ENCODE measurements around the gene SSPN.

Gene SSPN

DNA sequence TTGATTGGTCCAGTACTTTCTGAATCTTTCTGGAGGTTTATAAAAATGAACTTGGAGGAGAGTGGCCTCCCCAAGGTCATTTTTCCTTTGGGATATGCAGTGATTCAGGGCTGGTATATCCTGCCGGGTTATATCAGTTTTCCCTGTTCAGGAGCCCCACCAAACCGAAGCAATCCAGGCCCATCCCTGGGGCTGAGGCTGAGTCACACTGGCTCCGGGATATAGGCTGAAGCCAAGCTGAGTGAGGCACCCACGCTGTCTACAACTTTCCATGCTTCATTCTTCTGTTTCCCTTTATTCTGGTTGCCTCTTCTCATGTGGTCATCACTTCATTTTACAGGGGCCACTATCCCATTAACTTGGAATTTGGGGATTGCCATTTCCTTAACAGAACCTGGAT, 3.4 kb downstream of the SSPN start:
- peaks cover 9% of the 10 kb centered on the region for H3K4me1 Mint-ChIP-seq (ENCODE audit: low read depth)
- H3K9me3 Mint-ChIP-seq, result no peaks in the 10 kb centered on the region
- H3K36me3 Mint-ChIP-seq (ENCODE audit: low read depth), result no peaks in the 10 kb centered on the region
- DNase-seq, result no peak
- no peak overlapping the region for H3K4me3 Mint-ChIP-seq
- H3K27ac Mint-ChIP-seq, result no peak overlapping the region
- H3K27me3 Mint-ChIP-seq, result peaks cover 65% of the 10 kb centered on the region

DNA sequence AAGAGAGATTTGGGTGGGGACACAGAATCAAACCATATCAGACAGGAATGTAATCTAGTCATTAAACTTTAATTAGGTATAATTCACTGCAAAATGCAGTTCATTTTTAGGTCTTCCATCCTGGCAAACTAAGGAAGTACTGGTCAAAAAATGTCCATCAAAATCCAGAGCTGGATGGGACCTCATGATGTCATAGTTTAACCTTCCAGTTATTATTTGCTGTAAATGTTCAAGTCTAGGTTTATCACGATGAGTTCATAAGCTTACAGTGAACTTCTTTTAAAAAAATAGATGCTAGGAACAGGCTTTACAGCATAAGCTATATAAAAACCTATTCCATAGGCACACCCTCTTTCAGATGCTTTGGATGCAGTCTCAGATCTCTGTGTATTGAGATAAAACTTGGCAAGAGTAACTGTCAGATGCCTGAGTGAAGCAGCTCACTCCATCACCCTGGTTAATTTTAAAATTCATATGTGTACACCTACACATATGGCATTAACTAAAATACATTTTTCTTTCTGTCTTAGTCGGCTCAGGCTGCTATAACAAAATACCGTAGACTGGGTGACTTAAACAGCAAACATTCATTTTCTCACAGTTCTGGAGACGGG, 7.9 kb downstream of the SSPN start:
- Mint-ChIP-seq H3K27ac (no peak overlapping the region), H3K36me3 (ENCODE audit: low read depth) (no peaks in the 10 kb centered on the region), H3K4me3 (no peak overlapping the region), H3K27me3 (peaks cover 38% of the 10 kb centered on the region), H3K9me3 (no peaks in the 10 kb centered on the region), H3K4me1 (ENCODE audit: low read depth) (no peaks in the 10 kb centered on the region)
- no peak for DNase-seq

DNA sequence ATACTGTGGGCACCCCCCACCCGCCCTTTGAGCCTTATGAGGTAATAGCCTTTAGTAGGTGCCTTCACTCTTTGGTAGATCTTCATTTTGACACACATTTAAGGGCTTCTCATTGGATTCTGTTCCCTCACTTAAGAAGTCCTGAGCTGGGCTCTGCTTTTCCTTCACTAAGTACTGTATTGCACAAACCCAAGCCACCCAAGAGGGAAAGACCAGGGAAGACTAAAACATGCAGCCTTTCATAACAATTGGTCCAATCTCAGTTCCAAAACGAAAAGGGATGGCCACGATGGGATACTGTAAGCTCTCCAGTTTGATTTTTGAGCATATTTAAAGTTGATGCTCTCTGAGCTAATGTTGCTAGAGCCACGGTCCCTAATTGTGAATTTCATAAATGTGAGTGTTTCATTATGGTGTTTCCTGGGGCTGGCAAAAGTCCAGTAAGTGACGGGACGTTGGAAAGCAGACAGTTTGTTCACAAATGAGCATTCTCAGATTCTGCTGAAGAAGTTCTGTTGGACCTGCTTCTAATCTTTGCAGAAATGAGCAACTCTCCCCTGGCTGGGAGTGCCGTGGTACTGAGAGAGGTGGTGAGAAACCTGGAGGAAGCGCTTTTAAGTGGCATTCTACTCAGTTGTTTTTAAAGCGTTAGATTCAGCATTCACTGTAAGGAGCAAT, 9.4 kb downstream of the SSPN start:
- Mint-ChIP-seq H3K4me3 (no peak overlapping the region), H3K9me3 (no peaks in the 10 kb centered on the region), H3K36me3 (ENCODE audit: low read depth) (no peaks in the 10 kb centered on the region), H3K4me1 (ENCODE audit: low read depth) (no peaks in the 10 kb centered on the region), H3K27me3 (peaks cover 34% of the 10 kb centered on the region), H3K27ac (no peak overlapping the region)
- DNase-seq, result no peak

DNA sequence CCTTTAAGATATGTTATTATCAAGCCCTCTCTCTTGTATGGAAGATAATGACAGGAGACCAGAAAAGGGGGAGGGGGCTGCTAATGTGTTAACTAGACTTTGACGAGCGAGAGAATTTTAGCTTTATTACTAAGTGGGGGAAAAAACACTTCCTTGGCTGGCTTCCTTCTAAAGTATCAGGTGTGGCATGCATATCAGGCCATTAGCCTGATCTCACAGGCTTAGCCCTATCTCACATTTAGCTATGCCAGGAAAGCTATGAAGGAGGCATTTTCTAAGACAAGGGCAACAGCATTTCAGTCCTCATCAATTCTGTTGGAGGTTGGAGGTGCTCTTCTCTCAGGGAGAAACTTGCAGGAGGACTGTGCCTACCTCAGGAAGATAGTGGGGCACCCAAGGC, 9.9 kb downstream of the SSPN start:
- Mint-ChIP-seq H3K4me3 (no peak overlapping the region), H3K36me3 (ENCODE audit: low read depth) (no peaks in the 10 kb centered on the region), H3K27ac (no peak overlapping the region), H3K4me1 (ENCODE audit: low read depth) (no peaks in the 10 kb centered on the region), H3K9me3 (no peaks in the 10 kb centered on the region), H3K27me3 (peaks cover 30% of the 10 kb centered on the region)
- DNase-seq, result no peak

DNA sequence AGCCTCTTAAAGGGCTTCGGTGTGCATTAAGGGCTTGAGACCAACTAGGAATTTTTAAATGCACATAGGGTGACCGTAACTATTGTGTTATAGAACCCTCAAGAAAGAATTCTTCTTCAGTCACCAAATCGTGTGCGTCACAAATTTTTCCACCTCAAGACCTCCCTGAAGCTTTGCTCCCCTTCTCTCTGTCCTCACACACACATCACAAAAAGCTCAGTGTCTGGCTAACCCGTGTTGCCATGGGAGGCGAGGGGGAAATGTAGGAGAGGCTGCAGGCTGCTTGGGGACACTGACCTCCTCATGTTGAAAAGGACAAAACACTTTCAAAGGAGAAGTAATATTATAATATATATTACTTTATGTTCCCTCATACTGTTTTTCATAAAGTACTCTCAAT, 10.6 kb downstream of the SSPN start:
- Mint-ChIP-seq H3K36me3 (ENCODE audit: low read depth) (no peaks in the 10 kb centered on the region), H3K4me3 (no peak overlapping the region), H3K9me3 (no peaks in the 10 kb centered on the region), H3K4me1 (ENCODE audit: low read depth) (no peaks in the 10 kb centered on the region), H3K27ac (no peak overlapping the region), H3K27me3 (peaks cover 30% of the 10 kb centered on the region)
- no peak for DNase-seq

DNA sequence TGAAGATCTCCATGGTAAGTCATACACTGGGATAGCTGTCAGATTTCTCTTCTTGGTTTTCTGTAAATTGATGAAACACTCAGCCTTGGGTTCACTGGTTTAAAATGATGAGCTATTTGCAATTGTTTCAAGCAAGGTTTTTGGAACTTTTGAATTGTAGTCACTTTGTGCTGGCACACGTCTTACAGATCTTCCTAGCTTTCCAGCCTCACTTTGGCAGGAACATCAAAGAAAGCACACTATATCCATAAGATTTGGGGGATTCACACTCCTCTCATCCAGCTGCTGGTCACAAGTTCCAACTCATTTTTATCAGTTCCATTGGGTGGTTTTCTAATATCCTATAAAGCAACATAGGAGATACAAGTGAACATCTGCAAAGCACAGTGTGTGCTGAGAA, 16.0 kb downstream of the SSPN start:
- Mint-ChIP-seq H3K9me3 (no peaks in the 10 kb centered on the region), H3K36me3 (ENCODE audit: low read depth) (no peaks in the 10 kb centered on the region), H3K4me3 (no peak overlapping the region), H3K27ac (no peak overlapping the region), H3K27me3 (peaks cover 36% of the 10 kb centered on the region), H3K4me1 (ENCODE audit: low read depth) (no peaks in the 10 kb centered on the region)
- no peak for DNase-seq

DNA sequence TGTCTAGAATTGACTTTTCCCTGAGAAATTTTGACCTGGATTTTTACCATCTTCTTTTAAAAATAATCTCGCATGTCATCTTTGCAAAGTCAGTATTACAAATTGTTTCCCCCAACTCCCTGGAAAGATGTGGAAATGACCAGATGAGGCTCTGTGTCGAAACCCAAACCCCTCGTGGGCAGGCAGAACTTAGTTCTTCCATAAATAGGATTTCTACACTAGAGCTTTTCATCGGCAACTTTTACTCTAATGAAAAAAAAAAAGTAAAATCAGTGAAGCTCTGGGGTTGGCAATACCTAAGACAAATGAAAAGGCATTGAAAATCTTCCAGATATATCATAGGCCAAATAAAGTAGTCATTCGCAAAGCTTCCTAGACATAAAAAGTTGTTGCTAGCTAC, 17.0 kb downstream of the SSPN start:
- Mint-ChIP-seq H3K27ac (no peak overlapping the region), H3K27me3 (peaks cover 36% of the 10 kb centered on the region), H3K9me3 (no peaks in the 10 kb centered on the region), H3K36me3 (ENCODE audit: low read depth) (no peaks in the 10 kb centered on the region), H3K4me3 (no peak overlapping the region), H3K4me1 (ENCODE audit: low read depth) (no peaks in the 10 kb centered on the region)
- no peak for DNase-seq

DNA sequence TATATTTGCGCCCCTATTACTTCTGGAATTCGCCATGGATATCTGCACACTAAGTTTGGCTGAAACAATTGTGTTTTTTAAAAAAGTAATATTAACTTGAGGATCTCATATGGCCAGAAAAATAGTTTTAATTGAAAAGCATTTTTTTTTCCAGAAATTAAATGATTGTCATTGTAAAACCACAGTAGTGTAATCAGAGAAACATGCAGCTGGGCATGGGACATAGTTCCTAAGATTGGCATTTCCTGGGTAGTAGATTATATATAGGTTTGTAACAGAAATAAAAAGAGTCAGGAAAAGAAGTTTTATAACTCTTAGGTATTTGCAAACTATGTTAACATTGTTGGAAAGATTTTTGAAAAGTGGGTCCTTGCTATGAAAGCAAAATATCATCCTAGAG, 17.6 kb downstream of the SSPN start:
- no peak overlapping the region for H3K4me3 Mint-ChIP-seq
- no peaks in the 10 kb centered on the region for H3K9me3 Mint-ChIP-seq
- H3K27me3 Mint-ChIP-seq, result peaks cover 35% of the 10 kb centered on the region
- no peaks in the 10 kb centered on the region for H3K4me1 Mint-ChIP-seq (ENCODE audit: low read depth)
- H3K27ac Mint-ChIP-seq, result no peak overlapping the region
- no peaks in the 10 kb centered on the region for H3K36me3 Mint-ChIP-seq (ENCODE audit: low read depth)
- no peak for DNase-seq

DNA sequence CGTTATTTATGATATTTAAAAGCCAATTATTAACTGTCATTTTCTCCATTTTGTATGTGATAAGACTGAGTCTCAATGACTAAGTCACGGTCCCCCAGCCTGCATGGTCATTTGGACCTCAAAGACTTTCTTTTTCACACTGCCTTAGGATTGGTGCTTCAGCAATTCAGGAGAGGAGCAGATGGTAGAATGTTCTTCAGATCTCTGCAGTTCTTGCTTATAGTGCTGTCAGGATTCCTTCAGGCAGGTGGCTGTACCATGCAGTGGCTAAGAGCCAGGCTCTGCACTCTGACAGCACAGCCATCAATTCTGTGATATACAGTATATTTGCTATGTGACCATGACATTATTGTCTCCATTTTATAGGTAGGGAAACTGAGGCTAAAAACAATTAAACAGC, 18.7 kb downstream of the SSPN start:
- no peak for DNase-seq
- Mint-ChIP-seq H3K36me3 (ENCODE audit: low read depth) (no peaks in the 10 kb centered on the region), H3K9me3 (no peaks in the 10 kb centered on the region), H3K27ac (no peak overlapping the region), H3K4me3 (no peak overlapping the region), H3K4me1 (ENCODE audit: low read depth) (no peaks in the 10 kb centered on the region), H3K27me3 (peaks cover 31% of the 10 kb centered on the region)

DNA sequence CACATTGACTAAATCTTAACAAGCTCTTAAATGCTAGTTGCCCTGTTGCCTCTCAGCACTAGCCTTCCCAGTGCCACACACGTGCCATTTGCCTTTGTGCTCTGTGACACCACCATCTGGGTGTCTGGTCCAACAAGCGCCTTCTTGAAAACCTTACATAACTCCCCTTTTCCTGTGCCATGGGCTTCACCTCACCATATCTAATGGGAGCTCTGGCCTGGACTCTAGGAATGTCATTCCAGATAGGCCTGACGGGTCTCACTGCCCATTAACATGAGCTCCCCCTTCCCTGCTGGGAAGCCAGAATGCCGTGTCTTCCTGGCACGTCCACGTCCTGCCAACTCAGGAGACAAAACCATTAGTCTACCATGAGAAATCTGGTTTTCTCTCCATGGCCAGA, 24.4 kb downstream of the SSPN start:
- no peaks in the 10 kb centered on the region for H3K36me3 Mint-ChIP-seq (ENCODE audit: low read depth)
- no peaks in the 10 kb centered on the region for H3K4me1 Mint-ChIP-seq (ENCODE audit: low read depth)
- DNase-seq, result no peak
- no peaks in the 10 kb centered on the region for H3K9me3 Mint-ChIP-seq
- peaks cover 13% of the 10 kb centered on the region for H3K27me3 Mint-ChIP-seq
- no peak overlapping the region for H3K4me3 Mint-ChIP-seq
- no peak overlapping the region for H3K27ac Mint-ChIP-seq

DNA sequence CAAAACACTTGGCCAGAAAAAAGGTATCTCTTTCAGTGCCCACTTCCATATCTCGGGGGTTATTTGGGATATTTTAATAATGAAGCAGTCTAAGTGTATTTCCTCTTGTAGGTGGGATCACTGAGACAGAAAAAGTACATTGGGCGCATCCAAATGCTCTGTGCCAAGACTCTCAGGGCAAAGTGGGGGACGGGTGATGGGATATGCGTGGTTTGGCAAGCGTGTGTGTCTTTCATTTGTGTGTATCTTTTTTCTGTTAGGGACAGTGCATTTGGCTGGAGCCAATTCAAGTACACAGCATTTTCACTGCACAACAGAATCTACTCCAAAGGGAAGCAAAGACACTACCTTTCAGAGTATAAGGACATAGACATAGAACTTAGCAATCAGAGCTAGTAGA, 29.3 kb downstream of the SSPN start:
- no peak for DNase-seq

DNA sequence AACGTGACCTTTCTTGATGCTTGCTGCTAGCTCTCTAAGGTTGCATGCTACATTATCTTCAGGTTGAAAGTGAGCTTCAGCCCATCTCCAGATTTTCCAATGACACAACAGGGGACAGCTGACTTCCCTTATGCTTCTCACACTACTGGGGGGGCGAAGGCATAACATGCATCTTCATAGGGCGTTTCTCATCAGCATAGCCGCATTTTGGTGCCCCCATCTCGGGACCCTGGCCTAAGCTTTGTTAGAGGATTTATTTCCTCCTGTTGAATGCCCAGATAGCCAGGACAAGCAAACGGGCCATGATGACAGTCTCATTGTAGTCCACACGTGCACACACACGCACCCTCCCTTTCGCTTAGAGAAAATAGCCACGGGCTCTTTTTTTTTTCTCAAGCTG, 30.7 kb downstream of the SSPN start:
- H3K9me3 Mint-ChIP-seq, result no peaks in the 10 kb centered on the region
- peaks cover 5% of the 10 kb centered on the region for H3K4me1 Mint-ChIP-seq (ENCODE audit: low read depth)
- H3K27ac Mint-ChIP-seq, result no peak overlapping the region
- H3K36me3 Mint-ChIP-seq (ENCODE audit: low read depth), result no peaks in the 10 kb centered on the region
- no peak for DNase-seq
- H3K27me3 Mint-ChIP-seq, result peaks cover 60% of the 10 kb centered on the region
- no peak overlapping the region for H3K4me3 Mint-ChIP-seq

More for the DNA sequence above, 29.3 kb downstream of the SSPN start:
- Mint-ChIP-seq H3K36me3 (ENCODE audit: low read depth) (no peaks in the 10 kb centered on the region), H3K4me1 (ENCODE audit: low read depth) (peaks cover 5% of the 10 kb centered on the region), H3K9me3 (no peaks in the 10 kb centered on the region), H3K4me3 (no peak overlapping the region), H3K27me3 (peaks cover 53% of the 10 kb centered on the region), H3K27ac (no peak overlapping the region)

DNA sequence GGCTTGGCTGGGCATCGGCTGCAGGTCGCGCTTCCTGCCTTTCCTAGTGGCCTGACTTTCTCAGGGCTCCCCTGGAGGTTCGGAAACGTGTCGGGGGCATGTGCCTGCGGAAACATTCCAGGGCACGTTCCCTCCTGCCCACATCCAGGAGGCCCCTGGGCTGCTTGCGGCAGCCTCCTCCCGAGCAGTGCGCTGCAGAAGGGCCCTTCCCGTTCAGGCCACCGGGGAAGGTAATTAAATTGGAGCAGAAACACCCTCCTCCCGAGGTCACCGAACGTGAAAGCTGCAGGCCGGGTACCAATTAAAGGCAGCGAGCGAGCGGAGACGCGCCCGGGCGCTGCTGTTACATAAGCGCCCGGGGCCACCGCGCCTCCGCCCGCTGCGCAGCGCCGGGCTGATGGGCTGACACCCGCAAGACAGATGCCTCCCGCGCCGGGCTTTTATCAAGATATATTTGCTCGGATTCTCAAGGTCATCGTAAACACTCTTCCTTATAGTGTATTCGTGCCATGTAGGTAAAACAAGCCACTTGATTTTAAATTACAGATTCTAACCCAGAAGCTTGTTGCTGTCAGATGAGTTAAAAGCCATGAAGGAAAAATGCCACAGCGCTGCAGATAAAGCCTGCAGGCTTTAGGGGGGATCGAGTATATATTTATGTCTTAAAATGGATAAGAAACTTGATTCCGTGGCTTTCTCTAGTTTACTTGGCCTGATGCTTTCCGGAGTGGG, 31.4 kb downstream of the SSPN start:
- no peaks in the 10 kb centered on the region for H3K9me3 Mint-ChIP-seq
- H3K4me1 Mint-ChIP-seq (ENCODE audit: low read depth), result peaks cover 5% of the 10 kb centered on the region
- H3K4me3 Mint-ChIP-seq, result no peak overlapping the region
- H3K27me3 Mint-ChIP-seq, result peaks cover 60% of the 10 kb centered on the region
- no peak for DNase-seq
- no peak overlapping the region for H3K27ac Mint-ChIP-seq
- no peaks in the 10 kb centered on the region for H3K36me3 Mint-ChIP-seq (ENCODE audit: low read depth)

DNA sequence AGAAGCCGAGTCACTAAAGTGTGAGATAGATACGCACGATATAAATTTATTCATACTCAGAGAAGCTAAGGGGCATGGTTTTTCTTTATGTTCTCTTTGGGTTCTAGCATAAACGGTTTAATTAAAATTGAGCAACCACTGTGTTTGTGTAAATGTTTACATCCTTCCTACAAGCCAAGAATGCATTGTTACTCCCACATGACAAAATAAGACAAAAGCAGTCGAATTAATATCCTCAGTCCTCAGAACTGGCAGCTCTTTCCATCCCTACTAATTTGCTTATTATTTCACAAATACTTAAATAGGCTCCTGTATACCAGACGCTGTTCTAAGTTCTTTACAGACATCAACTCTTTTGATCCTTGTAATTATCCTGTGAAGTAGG, 32.0 kb downstream of the SSPN start:
- DNase-seq, result no peak
- Mint-ChIP-seq H3K27me3 (peaks cover 65% of the 10 kb centered on the region), H3K36me3 (ENCODE audit: low read depth) (no peaks in the 10 kb centered on the region), H3K27ac (no peak overlapping the region), H3K4me1 (ENCODE audit: low read depth) (peaks cover 5% of the 10 kb centered on the region), H3K4me3 (no peak overlapping the region), H3K9me3 (no peaks in the 10 kb centered on the region)

DNA sequence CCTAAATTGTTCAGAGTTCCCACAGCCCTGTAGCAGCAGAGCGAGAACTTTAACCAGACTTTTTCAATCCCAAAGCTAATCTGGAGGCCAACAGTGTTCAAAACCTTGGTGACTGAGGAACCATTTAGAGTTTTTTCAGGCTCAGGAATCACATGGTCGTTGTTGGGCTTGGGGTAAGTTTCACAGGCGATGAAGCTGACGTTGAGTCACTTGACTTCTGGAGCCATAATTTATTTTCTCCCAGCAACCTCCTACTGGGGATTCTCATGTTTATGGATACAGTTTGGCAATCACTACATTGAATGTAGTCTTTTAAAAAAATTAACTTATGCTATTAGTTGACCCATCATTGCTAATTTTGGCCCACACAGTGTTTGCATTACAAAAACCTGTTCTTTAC, 34.5 kb downstream of the SSPN start:
- no peak overlapping the region for H3K4me3 Mint-ChIP-seq
- peaks cover 5% of the 10 kb centered on the region for H3K4me1 Mint-ChIP-seq (ENCODE audit: low read depth)
- DNase-seq, result no peak
- H3K27ac Mint-ChIP-seq, result no peak overlapping the region
- no peaks in the 10 kb centered on the region for H3K36me3 Mint-ChIP-seq (ENCODE audit: low read depth)
- H3K9me3 Mint-ChIP-seq, result no peaks in the 10 kb centered on the region
- H3K27me3 Mint-ChIP-seq, result peaks cover 50% of the 10 kb centered on the region

Data from activated T-cell treated with anti-CD3 and anti-CD28 coated beads, Interleukin-2, amount 50 U/mL, for 24 hours (primary cell).